Non-pigmented ciliary epithelial cell (primary cell): Measurements from ENCODE around the gene BRD3.

Experiments
- DNase-seq: peaks from one replicate; pipeline ENCODE4 v3.0.0-alpha.2; 2010; ENCODE audit warnings: low read depth

BRD3 gene

GRCh38 chr9:134039386-134040175 lies 28.2 kb downstream of the BRD3 start:
- DNase-seq = no peak

- no peak for DNase-seq
Observed at GRCh38 chr9:134037641-134038040, 30.2 kb downstream of the BRD3 start.

GRCh38 chr9:134036130-134036529 lies 31.7 kb downstream of the BRD3 start:
- no peak for DNase-seq

GRCh38 chr9:134035041-134036039 lies 32.5 kb downstream of the BRD3 start:
- no peak for DNase-seq

GRCh38 chr9:134034215-134035040 lies 33.4 kb downstream of the BRD3 start:
- no peak for DNase-seq

- DNase-seq = no peak
Observed at GRCh38 chr9:134033516-134034214, 34.2 kb downstream of the BRD3 start.

GRCh38 chr9:134032456-134033222 lies 35.2 kb downstream of the BRD3 start:
- DNase-seq = no peak

- DNase-seq = no peak
Observed at GRCh38 chr9:134031783-134032182, 36.0 kb downstream of the BRD3 start.

- DNase-seq = no peak
Observed at GRCh38 chr9:134030821-134031470, 36.9 kb downstream of the BRD3 start.

- no peak for DNase-seq
Observed at GRCh38 chr9:134029248-134030226, 38.3 kb downstream of the BRD3 start.

GRCh38 chr9:134028575-134029247 lies 39.1 kb downstream of the BRD3 start:
- DNase-seq = no peak

GRCh38 chr9:134028076-134028475 lies 39.8 kb downstream of the BRD3 start:
- no peak for DNase-seq

GRCh38 chr9:134027561-134027960 lies 40.3 kb downstream of the BRD3 start:
- DNase-seq = no peak

GRCh38 chr9:134026981-134027380 lies 40.8 kb downstream of the BRD3 start:
- DNase-seq = no peak

- no peak for DNase-seq
Observed at GRCh38 chr9:134026581-134026980, 41.2 kb downstream of the BRD3 start.

GRCh38 chr9:134025606-134026541 lies 42.0 kb downstream of the BRD3 start:
- DNase-seq = no peak
